ENCODE results near the gene RGS9.
A peak's percentile ranks its signal among the peaks of the same experiment; 100 is the strongest.

The RGS9 gene

DNA sequence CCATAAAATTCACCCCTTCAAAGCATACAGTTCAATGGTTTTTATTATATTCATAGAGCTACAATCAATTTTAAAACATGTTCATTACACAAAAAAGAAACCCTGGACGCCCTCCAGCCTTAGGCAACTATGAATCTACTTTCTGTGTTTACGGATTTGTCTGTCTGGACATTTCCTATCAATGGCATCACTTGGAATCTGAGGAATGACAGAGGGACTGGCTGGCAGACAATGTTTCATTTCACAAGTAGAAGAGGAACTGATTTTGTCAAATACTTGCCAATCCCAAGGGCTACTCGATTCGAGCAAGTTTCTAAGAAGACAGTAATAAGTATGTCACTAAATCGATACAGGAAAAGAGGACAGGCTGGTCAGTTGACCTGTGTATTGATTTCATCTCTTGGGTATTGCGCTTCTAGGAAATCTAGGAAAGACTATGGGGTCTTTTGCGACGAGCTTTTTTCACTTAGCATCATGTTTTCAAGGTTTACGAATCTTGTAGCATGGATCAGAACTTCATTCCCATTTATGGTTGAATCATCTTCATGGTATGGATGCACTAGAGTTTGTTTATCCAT lies 56.6 kb downstream of the RGS9 start:
- CTCF ChIA-PET = interaction anchor here (0.8 to 1.7 kb wide), 2 partner anchors 56 to 93 kb away, joined by 3 read pairs; partner anchors contain the start of gene RGS9

DNA sequence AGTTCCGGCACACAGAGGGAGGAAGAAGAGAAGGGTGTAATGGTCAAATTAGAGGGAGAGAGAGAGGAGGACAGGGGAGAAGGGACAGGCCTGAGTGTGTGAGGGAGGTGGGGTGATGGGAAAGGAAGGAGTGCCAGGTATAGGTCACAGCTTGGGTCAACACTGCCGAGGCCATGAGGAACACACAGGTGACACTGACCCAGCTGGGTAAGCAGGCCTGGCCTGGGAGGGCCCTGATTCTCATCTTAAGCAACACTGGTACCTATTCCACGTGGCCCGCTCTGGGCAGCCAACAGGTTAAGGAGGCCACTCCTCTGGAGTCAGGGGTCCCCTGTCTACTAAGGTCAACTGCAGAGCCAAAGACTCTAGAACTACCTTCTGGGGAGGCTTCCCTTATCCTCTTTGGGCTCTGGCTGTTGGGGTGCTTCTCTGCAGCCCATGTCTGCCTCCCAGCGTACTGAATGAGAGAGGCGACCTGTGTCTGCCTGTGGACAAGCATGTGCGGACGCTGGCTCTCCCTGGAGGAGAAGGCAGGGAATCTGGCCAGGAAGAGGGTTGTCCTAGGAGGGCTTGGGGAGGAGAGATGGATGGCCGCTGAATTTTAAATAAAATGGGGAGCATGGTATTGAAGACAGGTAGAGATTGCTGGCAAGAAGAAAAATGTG lies 57.6 kb downstream of the RGS9 start:
- CTCF ChIA-PET = interaction anchor here (0.7 to 1.4 kb wide), 2 partner anchors 15 to 95 kb away, joined by 3 read pairs; no protein-coding TSS in a partner anchor
- POLR2A ChIA-PET = no interaction called here
- H3K27me3 ChIP-seq (replicated peaks in 2 of 5; ENCODE audit: control insufficient read depth in 4 of 5, insufficient read depth in 5 of 5, low read length in 4 of 5) = peaks cover 0 to 2% (median 0%) of the 10 kb centered on the region in 5 experiments
- no peak for DNase-seq
- no peak overlapping the region for H3K27ac ChIP-seq (ENCODE audit: insufficient read depth in 1 of 2, low read depth in 1 of 2, low read length in 2 of 2, poor library complexity in 1 of 2, severe bottlenecking in 2 of 2)
- H3K4me1 ChIP-seq (ENCODE audit: control extremely low read depth in 1 of 4, control insufficient read depth in 4 of 4, insufficient read depth in 4 of 4, low read length in 3 of 4) = no peaks in the 10 kb centered on the region
- WGBS (ENCODE audit: insufficient coverage) = 97% methylated on average over 9 of the region's 9 CpGs
- H3K36me3 ChIP-seq (ENCODE audit: control insufficient read depth in 4 of 4, insufficient read depth in 4 of 4, low read length in 3 of 4) = no peaks in the 10 kb centered on the region
- no peak overlapping the region for H3K4me3 ChIP-seq (ENCODE audit: control insufficient read depth in 1 of 7, extremely low read depth in 1 of 7, insufficient read depth in 4 of 7, low read depth in 2 of 7, low read length in 6 of 7)
- H3K9me3 ChIP-seq (ENCODE audit: control extremely low read depth in 1 of 5, control insufficient read depth in 4 of 5, insufficient read depth in 2 of 5, low read depth in 1 of 5, low read length in 4 of 5) = no peaks in the 10 kb centered on the region

More for the DNA sequence above, 56.6 kb downstream of the RGS9 start:
- DNase-seq = no peak
- no peaks in the 10 kb centered on the region for H3K4me1 ChIP-seq (ENCODE audit: control extremely low read depth in 1 of 4, control insufficient read depth in 4 of 4, insufficient read depth in 4 of 4, low read length in 3 of 4)
- 88% methylated on average over 9 of the region's 9 CpGs for WGBS (ENCODE audit: insufficient coverage)
- no peaks in the 10 kb centered on the region for H3K36me3 ChIP-seq (ENCODE audit: control insufficient read depth in 4 of 4, insufficient read depth in 4 of 4, low read length in 3 of 4)
- no peaks in the 10 kb centered on the region for H3K9me3 ChIP-seq (ENCODE audit: control extremely low read depth in 1 of 5, control insufficient read depth in 4 of 5, insufficient read depth in 2 of 5, low read depth in 1 of 5, low read length in 4 of 5)
- H3K4me3 ChIP-seq (ENCODE audit: control insufficient read depth in 1 of 7, extremely low read depth in 1 of 7, insufficient read depth in 4 of 7, low read depth in 2 of 7, low read length in 6 of 7) = no peak overlapping the region
- POLR2A ChIA-PET = no interaction called here
- H3K27ac ChIP-seq (ENCODE audit: insufficient read depth in 1 of 2, low read depth in 1 of 2, low read length in 2 of 2, poor library complexity in 1 of 2, severe bottlenecking in 2 of 2) = no peak overlapping the region
- peaks cover 0 to 2% (median 0%) of the 10 kb centered on the region in 5 experiments for H3K27me3 ChIP-seq (replicated peaks in 2 of 5; ENCODE audit: control insufficient read depth in 4 of 5, insufficient read depth in 5 of 5, low read length in 4 of 5)

DNA sequence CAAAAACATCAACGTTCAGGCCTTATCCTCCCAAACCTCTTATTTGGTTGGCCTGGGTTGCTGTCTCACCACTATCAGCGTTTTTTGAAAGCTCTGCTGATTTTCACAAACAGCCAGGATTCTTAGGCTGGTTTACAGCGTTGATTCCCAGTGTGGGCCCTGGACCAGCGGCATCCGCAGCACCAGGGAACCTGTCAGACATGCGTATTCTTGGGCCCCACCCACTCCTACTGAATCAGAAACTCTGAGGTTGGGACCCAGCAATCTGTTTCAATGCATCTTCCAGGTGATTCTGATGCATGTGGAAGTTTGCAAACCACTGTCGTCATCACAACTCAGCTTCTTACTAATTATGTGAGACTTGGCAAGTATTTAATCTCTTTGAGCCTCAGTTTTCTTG lies 58.5 kb downstream of the RGS9 start:
- no peaks in the 10 kb centered on the region for H3K4me1 ChIP-seq (ENCODE audit: control extremely low read depth in 1 of 4, control insufficient read depth in 4 of 4, insufficient read depth in 4 of 4, low read length in 3 of 4)
- ChIA-PET CTCF (interaction anchor here (0.7 to 1.4 kb wide), 3 partner anchors 14 to 96 kb away, joined by 3 to 4 read pairs (median 3); partner anchors contain the start of gene RGS9), POLR2A (no interaction called here)
- no peak overlapping the region for H3K4me3 ChIP-seq (ENCODE audit: control insufficient read depth in 1 of 7, extremely low read depth in 1 of 7, insufficient read depth in 4 of 7, low read depth in 2 of 7, low read length in 6 of 7)
- no peaks in the 10 kb centered on the region for H3K27me3 ChIP-seq (replicated peaks in 2 of 5; ENCODE audit: control insufficient read depth in 4 of 5, insufficient read depth in 5 of 5, low read length in 4 of 5)
- no peak for DNase-seq
- no peak overlapping the region for H3K27ac ChIP-seq (ENCODE audit: insufficient read depth in 1 of 2, low read depth in 1 of 2, low read length in 2 of 2, poor library complexity in 1 of 2, severe bottlenecking in 2 of 2)
- H3K36me3 ChIP-seq (ENCODE audit: control insufficient read depth in 4 of 4, insufficient read depth in 4 of 4, low read length in 3 of 4) = no peaks in the 10 kb centered on the region
- no peaks in the 10 kb centered on the region for H3K9me3 ChIP-seq (ENCODE audit: control extremely low read depth in 1 of 5, control insufficient read depth in 4 of 5, insufficient read depth in 2 of 5, low read depth in 1 of 5, low read length in 4 of 5)
- 95% methylated on average over 5 of the region's 7 CpGs for WGBS (ENCODE audit: insufficient coverage)

DNA sequence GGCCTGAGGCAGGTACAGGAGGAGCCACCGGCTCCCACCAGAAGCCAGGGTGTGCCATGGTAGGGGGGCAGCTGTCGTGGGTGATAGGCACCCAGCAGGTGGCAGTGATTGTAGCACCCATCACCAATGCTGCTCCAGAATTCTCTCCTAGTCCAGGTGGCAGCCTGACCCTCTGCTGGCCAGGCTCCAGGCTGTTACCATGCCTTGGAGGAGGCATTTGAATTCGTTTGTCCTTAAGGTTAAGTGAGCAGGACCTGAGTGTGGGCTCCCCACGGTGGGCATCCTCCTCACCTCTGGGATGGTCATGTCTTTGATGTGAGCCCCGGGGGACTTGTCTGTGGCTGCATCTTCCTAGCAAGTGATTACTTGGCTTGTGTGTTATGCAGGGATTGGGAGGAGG lies 59.4 kb downstream of the RGS9 start:
- POLR2A ChIA-PET = no interaction called here
- DNase-seq = no peak
- no peaks in the 10 kb centered on the region for H3K36me3 ChIP-seq (ENCODE audit: control insufficient read depth in 4 of 4, insufficient read depth in 4 of 4, low read length in 3 of 4)
- no peaks in the 10 kb centered on the region for H3K4me1 ChIP-seq (ENCODE audit: control extremely low read depth in 1 of 4, control insufficient read depth in 4 of 4, insufficient read depth in 4 of 4, low read length in 3 of 4)
- WGBS (ENCODE audit: insufficient coverage) = 83% methylated on average over 3 of the region's 5 CpGs
- H3K9me3 ChIP-seq (ENCODE audit: control extremely low read depth in 1 of 5, control insufficient read depth in 4 of 5, insufficient read depth in 2 of 5, low read depth in 1 of 5, low read length in 4 of 5) = no peaks in the 10 kb centered on the region
- CTCF ChIA-PET = interaction anchor here (1.0 to 2.2 kb wide), 6 partner anchors 9 to 94 kb away, joined by 3 to 9 read pairs (median 5); no protein-coding TSS in a partner anchor
- peaks cover 0 to 6% (median 0%) of the 10 kb centered on the region in 5 experiments for H3K27me3 ChIP-seq (replicated peaks in 2 of 5; ENCODE audit: control insufficient read depth in 4 of 5, insufficient read depth in 5 of 5, low read length in 4 of 5)
- no peak overlapping the region for H3K27ac ChIP-seq (ENCODE audit: insufficient read depth in 1 of 2, low read depth in 1 of 2, low read length in 2 of 2, poor library complexity in 1 of 2, severe bottlenecking in 2 of 2)
- no peak overlapping the region for H3K4me3 ChIP-seq (ENCODE audit: control insufficient read depth in 1 of 7, extremely low read depth in 1 of 7, insufficient read depth in 4 of 7, low read depth in 2 of 7, low read length in 6 of 7)

DNA sequence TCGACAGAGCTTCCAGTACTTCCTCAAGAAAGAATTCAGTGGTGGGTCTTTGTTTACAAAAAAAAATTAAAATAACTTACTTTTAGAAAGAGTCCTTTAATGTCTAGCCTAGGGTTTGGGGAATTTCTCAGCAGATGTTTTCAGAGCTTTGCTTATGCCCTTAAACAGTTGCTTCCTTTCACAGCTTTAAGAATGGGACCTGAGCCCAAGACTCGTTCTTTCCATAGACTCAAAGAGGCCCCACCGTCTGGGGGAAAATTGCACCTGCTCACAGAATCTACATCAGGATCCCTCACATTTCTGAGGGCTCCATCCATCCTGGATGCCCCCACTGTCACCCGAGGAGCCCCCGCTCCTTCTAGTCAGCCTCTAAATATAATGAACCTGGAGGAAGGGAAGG lies 60.0 kb downstream of the RGS9 start:
- no peaks in the 10 kb centered on the region for H3K36me3 ChIP-seq (ENCODE audit: control insufficient read depth in 4 of 4, insufficient read depth in 4 of 4, low read length in 3 of 4)
- no peak for DNase-seq
- no peak overlapping the region for H3K27ac ChIP-seq (ENCODE audit: insufficient read depth in 1 of 2, low read depth in 1 of 2, low read length in 2 of 2, poor library complexity in 1 of 2, severe bottlenecking in 2 of 2)
- 81% methylated on average over 2 of the region's 5 CpGs for WGBS (ENCODE audit: insufficient coverage)
- no peaks in the 10 kb centered on the region for H3K4me1 ChIP-seq (ENCODE audit: control extremely low read depth in 1 of 4, control insufficient read depth in 4 of 4, insufficient read depth in 4 of 4, low read length in 3 of 4)
- H3K9me3 ChIP-seq (ENCODE audit: control extremely low read depth in 1 of 5, control insufficient read depth in 4 of 5, insufficient read depth in 2 of 5, low read depth in 1 of 5, low read length in 4 of 5) = no peaks in the 10 kb centered on the region
- ChIA-PET CTCF (interaction anchor here (0.8 to 2.2 kb wide), 14 partner anchors 9 to 225 kb away, joined by 3 to 10 read pairs (median 4); no protein-coding TSS in a partner anchor), POLR2A (interaction anchor here (0.9 kb wide), 1 partner anchor 43 kb away, joined by 3 read pairs; no protein-coding TSS in a partner anchor)
- H3K27me3 ChIP-seq (replicated peaks in 2 of 5; ENCODE audit: control insufficient read depth in 4 of 5, insufficient read depth in 5 of 5, low read length in 4 of 5) = peaks cover 0 to 9% (median 0%) of the 10 kb centered on the region in 5 experiments
- no peak overlapping the region for H3K4me3 ChIP-seq (ENCODE audit: control insufficient read depth in 1 of 7, extremely low read depth in 1 of 7, insufficient read depth in 4 of 7, low read depth in 2 of 7, low read length in 6 of 7)

DNA sequence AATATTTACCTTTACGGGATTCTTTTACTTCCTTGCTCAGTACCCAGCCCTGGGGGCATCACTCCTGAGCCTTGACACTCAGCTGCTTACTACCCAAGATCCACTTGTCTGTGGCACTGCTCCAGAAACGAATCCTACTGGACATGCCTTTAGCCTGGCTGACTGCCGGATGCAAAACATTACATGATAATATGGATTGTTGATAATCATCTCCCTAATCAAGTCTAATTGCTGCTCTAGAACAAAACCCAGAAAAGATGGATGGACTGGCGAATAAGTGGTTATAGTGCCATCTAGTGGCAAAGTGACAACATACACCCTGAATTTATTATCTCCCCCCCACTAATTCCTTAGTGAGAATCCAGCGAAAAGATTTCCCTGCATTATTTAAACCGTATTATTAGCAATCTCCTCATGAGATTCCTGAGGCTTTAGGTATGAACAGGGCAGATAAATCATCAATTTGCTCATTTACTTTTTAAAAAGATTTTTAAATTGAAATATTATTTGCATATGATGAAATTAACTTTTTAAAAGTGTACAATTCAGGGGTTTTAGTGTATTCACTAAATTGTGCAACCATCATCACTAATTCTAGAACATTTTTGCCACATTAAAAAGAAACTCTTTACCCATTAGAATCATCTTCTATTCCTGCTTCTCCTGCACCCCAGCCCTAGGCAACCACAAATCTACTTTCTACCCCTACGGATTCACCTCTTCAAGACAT lies 61.6 kb downstream of the RGS9 start:
- DNase-seq = peak; percentile 67 to 78 (median 74)

More for the DNA sequence above, 61.6 kb downstream of the RGS9 start:
- no peaks in the 10 kb centered on the region for H3K36me3 ChIP-seq (ENCODE audit: control insufficient read depth in 4 of 4, insufficient read depth in 4 of 4, low read length in 3 of 4)
- H3K9me3 ChIP-seq (ENCODE audit: control extremely low read depth in 1 of 5, control insufficient read depth in 4 of 5, insufficient read depth in 2 of 5, low read depth in 1 of 5, low read length in 4 of 5) = no peaks in the 10 kb centered on the region
- WGBS (ENCODE audit: insufficient coverage) = 33% methylated on average over 3 of the region's 7 CpGs
- H3K27me3 ChIP-seq (replicated peaks in 2 of 5; ENCODE audit: control insufficient read depth in 4 of 5, insufficient read depth in 5 of 5, low read length in 4 of 5) = peaks cover 0 to 14% (median 0%) of the 10 kb centered on the region in 5 experiments
- no peak overlapping the region for H3K4me3 ChIP-seq (ENCODE audit: control insufficient read depth in 1 of 7, extremely low read depth in 1 of 7, insufficient read depth in 4 of 7, low read depth in 2 of 7, low read length in 6 of 7)
- ChIA-PET POLR2A (no interaction called here), CTCF (interaction anchor here (0.6 to 2.2 kb wide), 11 partner anchors 9 to 340 kb away, joined by 3 to 10 read pairs (median 4); no protein-coding TSS in a partner anchor)
- no peaks in the 10 kb centered on the region for H3K4me1 ChIP-seq (ENCODE audit: control extremely low read depth in 1 of 4, control insufficient read depth in 4 of 4, insufficient read depth in 4 of 4, low read length in 3 of 4)
- no peak overlapping the region for H3K27ac ChIP-seq (ENCODE audit: insufficient read depth in 1 of 2, low read depth in 1 of 2, low read length in 2 of 2, poor library complexity in 1 of 2, severe bottlenecking in 2 of 2)
